IMR-90 (cell line): ENCODE results near the gene CNST. TPM values are rescaled to one million over a fixed set of nuclear protein-coding genes. Genes with fewer than 3 reads are reported as not detected.

Source experiments
- ATAC-seq: fragments of 200-7000 bp; cut with Tn5 transposase; 2 replicates; pipeline ENCODE4 v1.9.1; 2020; ENCODE audit warnings: low read depth, mild to moderate bottlenecking, moderate library complexity
- BruUV-seq: library from RNA; stranded (reverse); fragments of 400-500 nt; replicated peaks from 2 replicates; lab custom pipeline; 2021; lab: Mats Ljungman, UMichigan
- CTCF ChIA-PET: fragments of 300-600 bp; formaldehyde crosslinking; extraction: SDS; loops from one replicate; lab custom pipeline; 2021; ENCODE audit warnings: antibody characterized with exemption; lab: Yijun Ruan, JAX
- POLR2A ChIA-PET: fragments of 300-600 bp; sonication (Branson Sonifier 250); formaldehyde crosslinking; loops from one replicate; lab custom pipeline; 2022; ENCODE audit warnings: antibody characterized with exemption; ENCODE audit not compliant: unreplicated experiment; lab: Charles Lee
- DNase-seq: peaks from one replicate; pipeline ENCODE4 v3.0.0; 2013
- H2AFZ ChIP-seq: replicated peaks from 2 replicates; pipeline ENCODE3; 2013; ENCODE audit warnings: low read length, mild to moderate bottlenecking; ENCODE audit not compliant: poor library complexity
- H2AK5ac ChIP-seq: 2 replicates; pipeline ENCODE4 v1.6.1; 2013; ENCODE audit warnings: low read depth, low read length, inconsistent platforms
- H2AK9ac ChIP-seq: replicated peaks from 2 replicates; pipeline ENCODE3; 2013; ENCODE audit warnings: mild to moderate bottlenecking, low read depth, low read length, moderate library complexity; ENCODE audit not compliant: poor library complexity
- H2BK120ac ChIP-seq: 2 replicates; pipeline ENCODE4 v1.6.1; 2013; ENCODE audit warnings: low read depth, low read length, inconsistent platforms
- H2BK15ac ChIP-seq: 3 replicates; pipeline ENCODE4 v1.6.1; 2013; ENCODE audit warnings: low read depth, low read length, inconsistent platforms
- H2BK20ac ChIP-seq: 2 replicates; pipeline ENCODE4 v1.6.1; 2013; ENCODE audit warnings: low read depth, mild to moderate bottlenecking, inconsistent platforms, low read length, moderate library complexity
- H2BK5ac ChIP-seq: 2 replicates; pipeline ENCODE4 v1.6.1; 2013; ENCODE audit warnings: mild to moderate bottlenecking, low read depth, low read length, inconsistent platforms; ENCODE audit not compliant: poor library complexity, severe bottlenecking
- H3K14ac ChIP-seq: replicated peaks from 2 replicates; pipeline ENCODE4 v1.6.1; 2013; ENCODE audit warnings: low read depth, low read length, inconsistent platforms
- H3K18ac ChIP-seq: 2 replicates; pipeline ENCODE4 v1.6.1; 2013; ENCODE audit warnings: low read depth, low read length, control low read depth
- H3K23ac ChIP-seq: 2 replicates; pipeline ENCODE4 v1.6.1; 2013; ENCODE audit warnings: low read depth, low read length, inconsistent platforms
- H3K27ac ChIP-seq: 2 replicates; pipeline ENCODE4 v1.5.1; 2013; ENCODE audit warnings: mild to moderate bottlenecking, control low read depth, low read length; ENCODE audit not compliant: insufficient read depth
- H3K27me3 ChIP-seq: 2 replicates; pipeline ENCODE4 v1.6.1; 2013; ENCODE audit warnings: low read length; ENCODE audit not compliant: control insufficient read depth, insufficient read depth
- H3K36me3 ChIP-seq: 2 replicates; pipeline ENCODE4 v1.6.1; 2013; ENCODE audit warnings: low read length, mixed read lengths; ENCODE audit not compliant: control insufficient read depth, insufficient read depth
- H3K4ac ChIP-seq: 2 replicates; pipeline ENCODE4 v1.6.1; 2013; ENCODE audit warnings: low read depth, low read length, inconsistent platforms
- H3K4me1 ChIP-seq: 2 replicates; pipeline ENCODE4 v1.6.1; 2013; ENCODE audit warnings: low read length, mixed read lengths; ENCODE audit not compliant: control insufficient read depth, insufficient read depth
- H3K4me2 ChIP-seq: 2 replicates; pipeline ENCODE4 v1.6.1; 2013; ENCODE audit warnings: low read depth, mild to moderate bottlenecking, control low read depth, low read length, moderate library complexity
- H3K4me3 ChIP-seq: 2 replicates; pipeline ENCODE4 v1.5.1; 2013; ENCODE audit warnings: low read depth, mild to moderate bottlenecking, control low read depth, low read length, moderate library complexity; ENCODE audit not compliant: insufficient read depth
- H3K56ac ChIP-seq: 2 replicates; pipeline ENCODE4 v1.6.1; 2013; ENCODE audit warnings: low read length, inconsistent platforms; ENCODE audit not compliant: insufficient read depth; ENCODE audit errors: extremely low read depth
- H3K79me1 ChIP-seq, 2 experiments: 2 replicates each; pipeline ENCODE4 v1.6.1; 2013; ENCODE audit warnings: low read length in 2 of 2, inconsistent platforms in 1 of 2, low read depth in 1 of 2
- H3K9ac ChIP-seq: 2 replicates; pipeline ENCODE4 v1.6.1; 2013; ENCODE audit warnings: low read depth, low read length, control low read depth
- H3K9me1 ChIP-seq: 2 replicates; pipeline ENCODE4 v1.6.1; 2013; ENCODE audit warnings: low read length, inconsistent platforms; ENCODE audit not compliant: insufficient read depth
- H3K9me3 ChIP-seq: 2 replicates; pipeline ENCODE4 v1.6.1; 2013; ENCODE audit warnings: low read length; ENCODE audit not compliant: control insufficient read depth, insufficient read depth
- H4K20me1 ChIP-seq: 2 replicates; pipeline ENCODE4 v1.6.1; 2013; ENCODE audit warnings: low read length, inconsistent platforms; ENCODE audit not compliant: insufficient read depth
- H4K5ac ChIP-seq: 2 replicates; pipeline ENCODE4 v1.6.1; 2013; ENCODE audit warnings: mild to moderate bottlenecking, low read depth, low read length, control low read depth
- H4K8ac ChIP-seq, 2 experiments: 2 replicates each; pipeline ENCODE4 v1.6.1; 2013; ENCODE audit warnings: low read depth in 2 of 2, low read length in 2 of 2, control low read depth in 1 of 2, inconsistent platforms in 1 of 2
- H4K91ac ChIP-seq: 2 replicates; pipeline ENCODE4 v1.6.1; 2013; ENCODE audit warnings: low read depth, low read length, inconsistent platforms; ENCODE audit not compliant: insufficient read depth
- BHLHE40 ChIP-seq: fragments of 150-350 bp; IDR thresholded peaks from 2 replicates; pipeline ENCODE4 v1.6.1; 2016; ENCODE audit warnings: mild to moderate bottlenecking, low read depth, low read length
- CEBPB ChIP-seq: IDR thresholded peaks from 2 replicates; pipeline ENCODE4 v1.6.1; 2012; ENCODE audit warnings: low read depth, low read length, improper control_type of control experiment
- CHD1 ChIP-seq: IDR thresholded peaks from 2 replicates; pipeline ENCODE4 v1.6.1; 2012; ENCODE audit warnings: low read depth, low read length, improper control_type of control experiment
- ELK1 ChIP-seq: fragments of 150-350 bp; IDR thresholded peaks from 2 replicates; pipeline ENCODE4 v1.6.1; 2016; ENCODE audit warnings: low read depth, mild to moderate bottlenecking, low read length, moderate library complexity, borderline replicate concordance
- MAFK ChIP-seq: IDR thresholded peaks from 2 replicates; pipeline ENCODE4 v1.6.1; 2012; ENCODE audit warnings: low read depth, low read length, improper control_type of control experiment
- MXI1 ChIP-seq: IDR thresholded peaks from 2 replicates; pipeline ENCODE4 v1.6.1; 2012; ENCODE audit warnings: low read depth, mild to moderate bottlenecking, low read length, moderate library complexity, borderline replicate concordance
- NFE2L2 ChIP-seq: fragments of 150-350 bp; IDR thresholded peaks from 2 replicates; pipeline ENCODE4 v1.6.1; 2016; ENCODE audit warnings: low read depth, mild to moderate bottlenecking, low read length
- POLR2A ChIP-seq: IDR thresholded peaks from 2 replicates; pipeline ENCODE4 v1.6.1; 2012; ENCODE audit warnings: mild to moderate bottlenecking, low read depth, low read length
- RAD21 ChIP-seq: IDR thresholded peaks from 2 replicates; pipeline ENCODE4 v1.6.1; 2012; ENCODE audit warnings: low read length, improper control_type of control experiment
- RCOR1 ChIP-seq: IDR thresholded peaks from 2 replicates; pipeline ENCODE4 v1.6.1; 2012; ENCODE audit warnings: mild to moderate bottlenecking, low read length, improper control_type of control experiment; ENCODE audit not compliant: insufficient replicate concordance
- RFX5 ChIP-seq: IDR thresholded peaks from 2 replicates; pipeline ENCODE4 v1.8.0; 2012; ENCODE audit warnings: low read depth, mild to moderate bottlenecking, low read length, moderate library complexity
- USF2 ChIP-seq: fragments of 150-350 bp; IDR thresholded peaks from 2 replicates; pipeline ENCODE4 v1.6.1; 2017; ENCODE audit warnings: mild to moderate bottlenecking, antibody characterized with exemption, low read length, low read depth
- WGBS, 2 experiments: methylation state at CpG; one replicate each; pipeline versions ENCODE4 v1.1.5 to v1.1.7; 2013; ENCODE audit warnings: missing lambda C conversion rate in 2 of 2; ENCODE audit not compliant: insufficient read length in 1 of 2; ENCODE audit errors: extremely low coverage in 2 of 2; 5-methylcytosine and 5-hydroxymethylcytosine counted together
- dilution Hi-C: fragments of 300-500 bp; cut with HindIII; formaldehyde crosslinking; loops from one replicate; pipeline ENCODE4 v1.14.3; 2018; ENCODE audit warnings: low sequenced_read_pairs; ENCODE audit not compliant: unreplicated experiment
- in situ Hi-C: fragments of 300-500 bp; cut with MboI; formaldehyde crosslinking; loops from 3 replicates; pipeline ENCODE4 v1.14.3; 2019; ENCODE audit warnings: low sequenced_read_pairs, inconsistent platforms, mixed read lengths
- intact Hi-C: fragments of 100-400 bp; cut with micrococcal nuclease; formaldehyde crosslinking; loops from 2 replicates; pipeline ENCODE4 v1.10.0; 2022
- polyA plus RNA-seq, 3 experiments: library from polyadenylated mRNA; depleted of rRNA; stranded (reverse); fragments of >200 nt; gene quantifications; 2 replicates each; pipeline ENCODE4 v1.2.3, GENCODE V29; 2012; ENCODE audit warnings: low replicate concordance in 1 of 3
- total RNA-seq: library from RNA; depleted of rRNA; stranded (reverse); fragments of >200 nt; gene quantifications from 2 replicates; pipeline ENCODE4 v1.2.3, GENCODE V29; 2012

CNST gene
- total and polyA plus RNA-seq, 2 of the 4 experiments (the other 2 are of a cell fraction): 15.4 to 25.5 TPM

GRCh38 chr1:246530482-246530881, 35.8 kb upstream of the CNST start:
- no peaks in the 10 kb centered on the region for H4K20me1 ChIP-seq
- H3K9me1 ChIP-seq: no peaks in the 10 kb centered on the region
- H3K4me3 ChIP-seq: no peak overlapping the region
- H3K4me1 ChIP-seq: no peaks in the 10 kb centered on the region
- H2AK9ac ChIP-seq: no peak overlapping the region
- H2AFZ ChIP-seq: no peak overlapping the region
- H3K36me3 ChIP-seq: no peaks in the 10 kb centered on the region
- no peak overlapping the region for H3K23ac ChIP-seq
- H3K4me2 ChIP-seq: no peak overlapping the region
- H2BK15ac ChIP-seq: no peak overlapping the region
- H2AK5ac ChIP-seq: no peak overlapping the region
- H4K91ac ChIP-seq: no peak overlapping the region
- ChIA-PET CTCF (no interaction called here), POLR2A (no interaction called here)
- no peak for ATAC-seq
- intact Hi-C loops (no loop called here), dilution Hi-C loops (no loop called here), in situ Hi-C loops (no loop called here)
- H3K18ac ChIP-seq: no peak overlapping the region
- no peak overlapping the region for H3K14ac ChIP-seq
- WGBS, 2 experiments: no CpG with 5 or more reads among the region's 2 CpGs
- H2BK20ac ChIP-seq: no peak overlapping the region
- H4K5ac ChIP-seq: no peak overlapping the region
- no peak overlapping the region for H3K27ac ChIP-seq
- no peak overlapping the region for H4K8ac ChIP-seq
- TF ChIP-seq MXI1: no peak
- no peak for TF ChIP-seq POLR2A
- no peak for TF ChIP-seq RCOR1
- TF ChIP-seq RFX5: no peak
- no peak for TF ChIP-seq RAD21
- TF ChIP-seq CEBPB: no peak
- no peak for TF ChIP-seq NFE2L2
- no peak for TF ChIP-seq BHLHE40
- TF ChIP-seq ELK1: no peak
- no peak for TF ChIP-seq CHD1
- no peak for TF ChIP-seq USF2
- no peak for TF ChIP-seq MAFK
- H3K9ac ChIP-seq: no peak overlapping the region
- peaks cover 13% of the 10 kb centered on the region for H3K27me3 ChIP-seq
- no peaks in the 10 kb centered on the region for H3K79me1 ChIP-seq
- peaks cover 13% of the 10 kb centered on the region for H3K9me3 ChIP-seq
- no peak overlapping the region for H3K56ac ChIP-seq
- BruUV-seq: no TSS peak
- H2BK120ac ChIP-seq: no peak overlapping the region
- no peak overlapping the region for H3K4ac ChIP-seq
- H2BK5ac ChIP-seq: no peak overlapping the region
- no peak for DNase-seq
